ENCODE results near the gene THAP4.
"Not testable (repeated sequence)": the region's sequence is repeated elsewhere in the genome, so short reads cannot be mapped to it uniquely, and the experiment has no call there.

THAP4 gene

GRCh38 chr2:241577413-241578122 is 59.4 kb downstream of the THAP4 start:
- no peak for DNase-seq

DNA sequence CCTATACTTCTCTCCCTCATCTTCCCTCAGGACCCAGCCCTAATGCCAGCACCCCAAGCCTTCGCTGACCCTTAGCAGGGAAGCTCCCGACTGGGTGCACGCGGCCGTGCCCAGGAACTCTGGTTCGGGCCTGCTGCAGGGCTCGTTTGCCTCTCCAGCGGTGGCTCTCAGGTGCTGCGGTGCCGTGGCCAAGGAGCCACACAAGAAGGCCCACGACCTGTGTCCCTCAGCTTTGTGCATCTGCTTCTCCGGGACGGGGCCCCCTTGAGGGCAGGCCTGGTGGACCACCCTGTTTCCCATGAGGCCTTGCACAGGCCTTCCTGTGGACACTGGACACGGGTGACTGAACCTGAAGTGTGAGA is 60.7 kb downstream of the THAP4 start:
- no peak for DNase-seq

DNA sequence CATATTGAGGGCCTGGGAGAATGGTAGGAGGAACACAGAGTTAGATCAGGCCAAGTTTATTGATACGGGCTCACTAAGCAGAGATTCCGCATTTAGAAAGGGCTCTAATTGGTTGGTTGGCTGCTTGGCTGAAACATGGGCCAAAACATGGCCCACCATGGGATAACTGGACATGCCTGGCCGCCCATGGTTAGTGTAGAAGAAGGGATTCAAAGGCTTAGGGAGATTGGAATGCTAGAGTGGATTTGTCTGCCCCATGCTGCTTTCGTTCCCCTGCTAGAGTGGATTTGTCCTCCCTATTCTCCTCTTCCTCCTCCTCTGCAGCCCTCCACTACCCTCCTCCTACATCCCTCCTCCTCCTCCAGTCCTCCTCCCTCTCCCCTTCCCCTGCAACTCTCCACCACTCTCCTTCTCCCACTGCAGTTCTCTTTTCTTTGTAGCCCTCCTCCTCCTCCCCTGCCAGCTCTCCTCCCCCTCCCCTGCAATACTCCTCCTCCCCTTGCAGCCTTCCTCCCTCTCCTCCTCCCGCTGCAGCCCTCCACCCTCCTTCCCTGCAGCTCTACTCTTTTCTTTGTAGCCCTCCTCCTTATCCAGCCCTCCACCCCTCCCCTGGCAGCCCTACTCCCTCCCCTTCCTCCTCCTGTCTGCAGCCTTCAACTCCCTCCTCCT is 61.2 kb downstream of the THAP4 start:
- DNase-seq: no peak

DNA sequence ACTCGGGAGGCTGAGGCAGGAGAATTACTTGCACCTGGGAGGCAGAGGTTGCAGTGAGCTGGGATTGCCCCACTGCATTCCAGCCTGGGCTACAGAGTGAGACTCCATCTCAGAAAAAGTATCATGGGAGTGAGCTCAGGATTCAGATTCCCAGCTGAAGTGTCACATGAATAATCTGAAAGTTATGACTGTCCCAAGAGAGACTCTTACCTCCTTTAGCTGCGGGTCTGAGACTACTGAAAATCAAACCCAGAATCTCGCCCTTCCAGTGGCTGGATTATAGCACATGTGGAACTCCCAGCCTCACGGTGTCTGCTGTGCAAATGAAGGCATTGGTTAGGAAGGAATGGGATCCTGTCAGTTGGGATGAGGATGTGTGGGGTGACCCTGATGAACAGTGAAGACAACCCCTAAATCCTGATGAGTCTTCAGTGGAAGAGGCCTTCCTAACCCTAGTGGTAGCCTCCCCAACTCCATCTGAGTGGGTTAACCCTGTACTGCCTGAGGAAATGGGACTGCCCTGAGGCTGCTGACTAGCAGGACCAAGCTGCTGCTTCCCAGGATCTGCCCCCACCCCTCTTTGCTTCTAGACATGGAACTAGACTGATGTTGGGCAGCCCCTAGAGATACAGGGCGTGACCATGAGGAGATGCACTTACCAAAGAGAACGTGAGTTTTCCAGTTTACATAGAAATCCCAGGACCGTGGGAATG is 61.9 kb downstream of the THAP4 start:
- no peak for DNase-seq

- DNase-seq: no peak
These were observed 63.2 kb downstream of the THAP4 start for GRCh38 chr2:241573741-241574140.

- DNase-seq: not testable (repeated sequence)
These were observed 63.9 kb downstream of the THAP4 start for GRCh38 chr2:241572915-241573651.

DNA sequence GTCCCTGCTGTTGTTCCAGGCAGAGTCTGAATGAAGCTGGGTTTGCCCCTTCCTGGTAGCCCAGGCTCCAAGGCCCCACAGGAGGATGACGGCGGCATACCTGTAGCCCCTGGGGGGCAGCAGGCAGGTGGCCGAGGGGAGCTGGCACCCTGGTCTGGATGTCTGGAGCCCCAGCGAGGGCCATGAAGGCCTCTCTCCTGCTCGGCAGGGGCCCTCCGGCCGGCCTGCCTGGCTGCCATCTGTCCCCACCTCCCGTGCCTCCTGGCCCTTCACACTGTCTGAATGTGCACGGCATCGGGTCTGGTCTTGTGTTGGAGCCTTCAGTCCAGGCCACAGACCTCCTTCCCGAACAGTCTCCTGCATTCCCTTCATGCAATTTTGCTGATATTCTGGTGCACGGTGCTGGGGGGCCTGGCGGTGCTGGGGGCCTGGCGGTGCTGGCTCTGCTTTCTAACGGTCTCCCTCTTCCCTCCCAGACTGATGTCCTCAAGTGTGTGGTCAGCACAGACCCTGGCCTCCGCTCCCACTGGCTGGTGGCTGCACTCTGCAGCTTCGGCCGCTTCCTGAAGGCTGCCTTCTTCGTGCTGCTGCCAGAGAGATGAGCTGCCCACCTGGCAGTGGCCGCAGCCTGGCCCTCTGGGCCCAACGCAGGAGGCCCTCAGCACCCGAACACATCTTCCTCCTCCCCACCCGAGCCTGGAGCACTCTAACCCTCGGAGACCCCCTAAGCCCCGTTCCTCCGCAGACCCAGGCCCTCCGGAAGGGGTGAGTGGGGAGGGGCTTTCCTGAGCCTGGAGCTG is 64.9 kb downstream of the THAP4 start:
- DNase-seq: no peak

GRCh38 chr2:241570961-241571581 is 65.9 kb downstream of the THAP4 start:
- DNase-seq: no peak

DNA sequence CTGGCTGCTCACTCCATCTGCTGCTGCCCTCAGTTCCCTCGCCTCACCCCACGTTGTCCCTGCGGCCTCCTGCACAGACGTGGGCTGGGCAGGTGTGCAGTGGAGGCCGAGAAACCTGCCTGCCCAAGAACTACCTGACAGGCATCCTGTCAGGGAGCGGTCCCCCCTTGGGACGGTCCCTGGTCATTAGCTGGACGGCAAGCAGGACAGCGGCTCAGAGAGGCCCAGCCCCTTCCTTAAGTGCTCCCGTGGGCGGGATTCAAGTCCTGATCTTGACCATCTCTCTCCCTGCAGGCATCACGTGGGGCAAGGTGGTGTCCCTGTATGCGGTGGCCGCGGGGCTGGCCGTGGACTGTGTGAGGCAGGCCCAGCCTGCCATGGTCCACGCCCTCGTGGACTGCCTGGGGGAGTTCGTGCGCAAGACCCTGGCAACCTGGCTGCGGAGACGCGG is 67.1 kb downstream of the THAP4 start:
- no peak for DNase-seq

DNA sequence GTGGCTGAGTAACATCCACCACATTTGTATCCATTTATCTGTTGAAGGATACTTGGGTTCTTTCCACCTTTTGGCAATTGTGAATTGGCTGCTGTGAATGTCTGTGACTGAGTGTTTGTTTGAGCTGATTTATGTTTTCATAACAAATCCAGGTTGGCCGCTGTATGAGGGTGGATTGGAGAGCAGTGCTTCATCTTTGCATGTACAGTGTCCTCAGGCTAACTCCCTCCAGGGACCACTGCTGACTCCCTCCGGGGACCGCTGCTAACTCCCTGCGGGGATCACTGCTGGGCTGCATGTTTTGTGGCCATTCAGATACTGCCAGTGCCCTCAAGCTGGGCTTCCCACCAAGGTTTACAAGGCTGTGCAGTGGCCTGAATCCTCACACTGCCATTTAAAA is 68.2 kb downstream of the THAP4 start:
- no peak for DNase-seq

- no peak for DNase-seq
These were observed 69.2 kb downstream of the THAP4 start for GRCh38 chr2:241567776-241568175.

DNA sequence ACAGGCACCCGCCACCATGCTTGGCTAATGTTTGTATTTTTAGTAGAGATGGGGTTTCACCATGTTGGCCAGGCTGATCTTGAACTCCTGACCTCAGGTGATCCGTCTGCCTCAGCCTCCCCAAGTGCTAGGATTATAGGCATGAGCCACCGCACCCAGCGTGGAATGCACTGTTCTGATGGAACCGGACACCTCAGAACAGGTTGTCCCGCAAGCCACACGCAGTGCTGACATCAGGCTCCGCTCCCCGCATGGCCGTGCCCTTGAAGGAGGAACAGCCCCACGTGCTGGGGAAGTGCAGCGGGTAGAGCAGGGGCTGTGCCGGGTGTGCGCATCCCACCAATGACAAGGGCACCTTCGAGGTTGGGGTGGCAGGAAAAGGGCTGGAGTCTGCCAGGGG is 69.7 kb downstream of the THAP4 start:
- not testable (repeated sequence) for DNase-seq

DNA sequence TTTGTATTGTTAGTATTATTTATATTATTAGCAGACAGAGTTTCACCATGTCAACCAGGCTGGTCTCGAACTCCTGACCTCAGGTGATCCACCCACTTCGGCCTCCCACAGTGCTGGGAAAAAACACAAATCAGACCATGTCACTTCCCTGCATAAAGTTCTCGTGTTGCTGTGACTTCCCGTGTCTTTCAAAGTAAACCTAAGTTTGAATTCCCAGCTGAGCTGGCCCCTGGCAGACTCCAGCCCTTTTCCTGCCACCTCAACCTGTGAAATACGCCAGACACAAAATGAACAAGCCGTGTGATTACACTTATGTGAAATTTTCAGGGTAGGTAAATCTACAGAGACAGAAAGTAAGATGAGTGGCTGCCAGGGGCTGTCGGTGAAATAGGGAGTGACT is 70.5 kb downstream of the THAP4 start:
- no peak for DNase-seq

- not testable (repeated sequence) for DNase-seq
These were observed 70.9 kb downstream of the THAP4 start for GRCh38 chr2:241566021-241566420.

DNA sequence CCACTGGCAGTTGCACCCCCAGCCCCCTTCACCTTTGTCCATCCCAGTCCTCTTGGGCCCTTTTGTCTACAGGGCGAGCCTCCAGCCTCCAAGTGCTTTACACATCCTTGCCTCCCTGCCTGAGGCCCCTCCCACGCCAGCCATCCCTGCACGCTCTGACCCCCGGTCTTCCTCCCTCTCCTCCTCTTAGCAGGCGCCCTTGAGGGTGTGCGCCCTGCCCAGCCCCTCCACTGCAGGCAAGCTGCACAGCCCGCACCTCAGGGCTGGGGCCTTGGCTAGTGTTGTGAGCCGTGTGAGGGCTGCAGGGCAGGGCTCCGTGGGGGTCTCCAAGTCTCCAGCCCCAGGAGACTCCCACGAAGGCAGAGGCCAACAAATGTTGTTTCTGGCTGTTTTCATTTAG is 71.5 kb downstream of the THAP4 start:
- DNase-seq: no peak

DNA sequence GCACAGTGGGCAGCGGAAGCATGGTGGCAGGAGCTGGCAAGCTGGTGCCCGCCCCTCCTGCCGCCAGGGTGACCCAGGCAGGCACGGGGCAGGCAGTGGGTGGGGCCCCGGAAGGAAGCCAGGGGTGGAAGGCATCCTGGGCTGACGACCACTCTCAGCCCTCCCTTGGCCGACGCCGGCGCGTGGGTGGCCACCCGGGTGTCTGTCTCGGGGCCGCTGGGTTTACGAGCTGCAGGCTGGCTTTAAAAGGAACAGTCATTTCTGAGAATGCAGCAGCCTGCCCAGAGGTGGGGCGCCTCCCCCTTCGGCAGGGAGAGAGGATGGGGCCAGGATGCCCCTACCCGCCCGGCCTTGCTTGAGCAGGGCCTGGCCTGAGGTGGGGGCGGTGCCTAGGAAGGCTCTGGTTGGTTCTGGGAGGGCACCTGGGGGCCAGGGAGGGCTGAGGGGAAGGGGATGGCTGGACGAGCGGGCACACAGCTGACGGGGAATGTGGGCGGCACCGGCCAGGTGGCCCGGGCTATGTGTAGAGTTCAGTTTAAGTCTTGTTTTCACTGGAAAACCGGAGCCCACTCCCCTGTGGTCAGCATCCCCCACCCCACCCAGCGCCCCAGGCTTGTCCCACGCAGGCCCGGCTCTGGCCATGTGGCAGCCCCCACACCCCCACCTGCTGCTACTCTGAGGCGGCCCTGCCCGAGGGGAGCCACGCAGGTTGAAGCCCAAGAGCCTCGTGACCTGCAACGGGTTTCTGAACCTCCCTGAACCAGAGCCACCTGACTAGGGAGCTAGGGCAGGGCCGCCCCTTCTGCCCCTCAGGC is 72.2 kb downstream of the THAP4 start:
- DNase-seq: no peak

GRCh38 chr2:241563981-241564595 is 72.9 kb downstream of the THAP4 start:
- DNase-seq: no peak

DNA sequence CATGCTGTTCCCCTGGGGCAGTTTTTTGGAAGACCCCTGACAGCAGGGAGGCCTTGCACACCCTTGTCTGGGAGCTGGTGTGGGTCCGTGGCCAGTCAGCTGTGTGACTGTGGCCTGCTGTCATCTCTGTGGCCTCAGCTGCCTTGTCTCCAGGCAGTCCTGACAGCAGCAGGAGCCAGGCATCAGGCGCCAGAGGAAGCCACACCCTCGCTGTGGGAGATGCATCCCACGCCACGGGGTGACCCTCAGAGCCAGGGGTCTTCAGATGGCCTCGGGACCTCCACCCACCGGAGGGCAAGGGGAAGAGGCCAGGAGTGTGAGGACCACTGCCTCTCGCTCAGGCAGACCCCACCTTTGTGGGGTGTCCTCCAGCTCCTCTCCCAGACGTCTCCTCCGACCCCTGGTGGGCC is 73.4 kb downstream of the THAP4 start:
- no peak for DNase-seq

- DNase-seq: no peak
These were observed 73.9 kb downstream of the THAP4 start for GRCh38 chr2:241563031-241563507.

DNA sequence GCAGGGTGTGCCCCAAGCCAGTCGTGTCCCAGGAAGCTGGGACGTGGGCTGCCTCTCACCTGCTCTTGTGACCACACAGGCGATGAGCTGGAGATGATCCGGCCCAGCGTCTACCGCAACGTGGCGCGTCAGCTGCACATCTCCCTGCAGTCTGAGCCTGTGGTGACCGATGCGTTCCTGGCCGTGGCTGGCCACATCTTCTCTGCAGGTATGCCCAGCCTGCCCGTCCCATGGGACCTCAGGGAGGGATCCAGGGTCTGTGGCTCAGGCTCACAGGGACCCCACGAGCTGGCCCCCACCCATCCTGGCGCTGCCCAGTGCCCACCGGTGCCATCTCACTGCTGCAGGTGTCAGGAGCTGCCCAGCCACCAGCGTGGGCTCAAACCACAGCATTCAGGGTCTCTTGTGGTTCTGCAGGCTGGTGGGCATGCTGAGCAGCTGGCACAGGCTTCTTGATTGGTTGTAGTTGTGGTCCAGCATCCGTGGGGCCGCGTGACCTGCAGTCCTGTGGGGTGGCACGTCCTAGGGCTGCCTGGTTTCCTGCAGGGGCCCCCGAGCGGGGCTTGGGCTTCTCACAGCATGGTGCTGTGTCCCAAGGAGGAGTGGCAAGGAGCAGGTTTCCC is 74.6 kb downstream of the THAP4 start:
- DNase-seq: no peak
